ENCODE results near the gene ORMDL2.
A peak's percentile ranks its signal among the peaks of the same experiment; 100 is the strongest.

Gene ORMDL2

DNA sequence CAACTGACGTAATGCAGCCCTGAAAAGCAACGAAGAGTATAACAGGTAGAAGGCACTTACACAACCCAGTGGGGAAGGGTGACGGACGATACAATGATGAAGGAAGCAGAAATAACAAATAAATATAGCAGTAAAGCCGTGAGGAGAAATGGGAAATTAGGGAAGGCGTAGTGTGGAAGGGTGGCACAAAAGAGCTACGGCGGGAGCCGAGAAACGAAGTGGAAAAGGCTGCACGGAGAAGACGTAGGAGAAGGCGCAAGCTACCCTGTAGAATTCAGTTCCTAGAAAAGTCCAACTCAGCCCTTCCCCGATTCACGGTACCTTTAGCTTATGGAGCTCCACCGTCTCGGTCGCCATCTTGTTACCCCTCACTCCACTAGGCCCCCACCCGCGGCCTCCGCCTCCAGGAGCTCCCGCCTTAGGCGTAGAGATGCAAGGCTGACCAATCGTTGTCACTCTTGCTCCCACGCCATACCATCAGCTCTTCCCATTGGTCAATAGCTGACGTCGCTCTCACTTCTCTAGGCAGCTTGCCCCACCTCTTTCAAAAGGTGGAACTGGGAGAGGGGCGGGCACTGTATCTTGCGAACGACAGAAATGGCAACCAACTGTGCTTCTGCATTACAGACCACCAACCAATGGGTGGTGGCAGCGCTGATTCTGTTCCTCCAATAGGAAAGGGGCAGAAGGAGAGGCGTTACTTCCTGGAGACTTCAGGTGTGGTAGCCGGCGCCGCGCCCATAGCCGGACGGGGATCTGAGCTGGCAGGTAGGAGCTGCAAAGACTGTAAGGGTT lies at the start of gene ORMDL2, which contains the start of gene SARNP:
Gene ORMDL2 (plus strand): TSS at position 697 of the 795 bp plus-strand sequence. CDS start 959 bp downstream, outside the sequence.
Gene SARNP (minus strand): TSS at position 380 of the 795 bp plus-strand sequence. CDS start 23 bp downstream, at position 357.
- DNase-seq (ENCODE audit: low read depth, low spot score) = peak; percentile 100

DNA sequence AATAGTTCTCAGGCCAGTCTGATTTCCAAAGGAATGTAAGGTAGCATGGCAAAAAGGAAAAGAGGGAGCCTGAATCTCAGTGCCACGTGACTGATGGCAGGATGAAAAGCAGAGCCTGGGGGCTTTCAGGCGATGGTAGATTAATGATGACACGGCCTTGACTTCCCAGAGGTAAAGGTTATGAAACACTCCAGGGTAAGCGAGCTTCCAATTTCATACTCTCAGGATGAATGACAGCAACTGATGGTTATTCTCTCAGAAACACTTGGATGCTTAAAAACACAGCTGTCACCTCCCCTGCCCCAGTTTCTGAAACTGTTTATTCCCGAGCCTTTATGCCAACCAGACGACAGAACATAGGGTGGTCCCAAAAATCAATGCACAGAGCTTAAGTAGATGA lies 46.1 kb upstream of the ORMDL2 start:
- no peak for DNase-seq (ENCODE audit: low read depth, low spot score)

DNA sequence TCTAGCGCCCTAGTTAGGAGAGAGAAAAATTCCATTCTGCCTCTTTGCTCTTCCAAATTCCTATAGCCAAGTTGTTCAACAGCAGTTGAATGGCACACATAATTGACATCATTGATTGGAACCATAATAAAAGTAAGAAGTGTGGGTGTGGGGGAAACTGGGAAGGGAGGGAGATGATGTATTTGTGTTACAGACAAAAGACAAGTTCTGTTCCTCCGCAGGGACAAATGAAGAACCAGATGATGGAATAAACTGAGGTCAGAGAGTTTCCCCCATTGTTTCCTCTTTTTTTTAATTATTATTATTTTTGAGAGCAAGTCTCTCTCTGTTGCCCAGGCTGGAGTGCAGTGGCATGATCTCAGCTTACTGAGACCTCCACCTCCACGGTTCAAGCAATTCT lies 40.0 kb upstream of the ORMDL2 start:
- DNase-seq (ENCODE audit: low read depth, low spot score) = no peak

GRCh38 chr12:55780685-55781084 lies 37.2 kb upstream of the ORMDL2 start:
- DNase-seq (ENCODE audit: low read depth, low spot score) = no peak

GRCh38 chr12:55788546-55788945 lies 29.3 kb upstream of the ORMDL2 start:
- DNase-seq (ENCODE audit: low read depth, low spot score) = no peak

DNA sequence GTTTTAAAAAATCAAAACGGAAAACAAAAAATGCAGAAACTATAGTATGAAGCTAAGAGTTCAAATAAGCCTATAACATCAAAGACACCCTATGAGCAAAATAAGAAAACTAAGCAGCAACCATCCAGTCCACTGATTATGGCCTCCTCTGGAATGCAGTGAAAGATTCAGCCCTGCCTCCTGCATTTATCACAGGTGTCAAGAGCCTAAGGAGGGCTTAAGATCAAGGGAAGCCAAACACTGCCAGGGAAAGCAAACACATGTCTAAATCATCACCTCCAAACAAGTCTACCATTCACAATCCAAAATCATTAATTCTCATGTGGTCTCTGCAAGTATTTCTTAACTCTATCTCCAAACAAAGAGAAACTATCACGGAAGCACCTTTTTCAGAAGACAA lies 28.7 kb upstream of the ORMDL2 start:
- no peak for DNase-seq (ENCODE audit: low read depth, low spot score)

DNA sequence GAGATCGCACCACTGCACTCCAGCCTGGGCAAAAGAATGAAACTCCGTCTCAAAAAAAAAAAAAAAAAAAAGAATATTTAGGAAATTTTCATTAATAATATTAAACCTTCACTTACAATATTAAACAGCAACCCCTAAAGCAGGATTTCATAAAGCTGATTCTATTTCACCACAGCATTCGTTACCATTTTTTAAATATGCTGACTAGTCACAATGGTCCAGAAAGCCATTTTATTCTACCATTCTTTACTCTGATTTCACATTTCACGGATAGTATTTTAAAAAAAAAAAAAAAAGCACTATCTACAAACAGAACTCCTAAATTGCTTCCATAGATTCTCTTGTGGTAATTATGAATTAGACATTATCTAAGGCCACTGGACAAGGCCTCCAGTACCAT lies 27.9 kb upstream of the ORMDL2 start:
- no peak for DNase-seq (ENCODE audit: low read depth, low spot score)

- DNase-seq (ENCODE audit: low read depth, low spot score) = no peak
Observed at GRCh38 chr12:55795950-55796349, 21.9 kb upstream of the ORMDL2 start.

DNA sequence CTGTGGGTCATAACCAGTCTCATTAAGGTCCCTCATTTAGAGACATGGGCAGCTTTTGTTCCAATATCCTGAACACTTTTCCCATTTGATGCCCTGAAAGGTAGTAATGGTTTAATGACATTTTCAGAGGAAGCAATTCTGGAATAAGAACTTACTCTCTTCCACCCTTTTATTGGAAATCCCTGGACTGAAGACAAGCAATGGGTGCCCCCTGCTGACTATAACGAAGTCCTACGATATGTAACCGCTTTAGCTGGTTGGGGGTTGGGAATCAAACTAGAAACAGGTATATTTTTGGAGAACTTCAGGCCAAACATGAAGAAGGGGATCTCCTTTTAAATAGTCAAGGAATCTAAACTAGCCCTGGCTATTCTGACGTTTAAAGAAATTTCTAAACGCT lies 20.8 kb upstream of the ORMDL2 start:
- no peak for DNase-seq (ENCODE audit: low read depth, low spot score)

DNA sequence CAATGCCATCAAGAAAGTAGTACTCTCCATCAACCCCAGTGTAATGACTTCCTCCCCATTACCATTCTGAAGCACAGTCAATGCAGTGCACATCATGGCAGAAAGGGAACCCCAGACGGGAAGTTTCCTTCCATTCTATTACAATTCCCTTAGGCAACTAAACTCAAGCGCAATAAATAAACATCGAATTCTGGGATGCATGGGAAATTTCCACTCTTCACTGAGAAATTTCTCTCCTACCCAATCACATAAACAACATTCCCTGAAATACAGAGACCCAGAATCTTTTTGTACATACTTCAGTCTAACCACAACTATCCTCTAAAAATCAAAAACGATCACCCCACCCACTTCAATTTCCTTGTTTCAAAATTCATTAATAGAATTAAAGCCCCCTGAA lies 20.3 kb upstream of the ORMDL2 start:
- no peak for DNase-seq (ENCODE audit: low read depth, low spot score)

GRCh38 chr12:55806982-55807381 lies 10.9 kb upstream of the ORMDL2 start:
- no peak for DNase-seq (ENCODE audit: low read depth, low spot score)

DNA sequence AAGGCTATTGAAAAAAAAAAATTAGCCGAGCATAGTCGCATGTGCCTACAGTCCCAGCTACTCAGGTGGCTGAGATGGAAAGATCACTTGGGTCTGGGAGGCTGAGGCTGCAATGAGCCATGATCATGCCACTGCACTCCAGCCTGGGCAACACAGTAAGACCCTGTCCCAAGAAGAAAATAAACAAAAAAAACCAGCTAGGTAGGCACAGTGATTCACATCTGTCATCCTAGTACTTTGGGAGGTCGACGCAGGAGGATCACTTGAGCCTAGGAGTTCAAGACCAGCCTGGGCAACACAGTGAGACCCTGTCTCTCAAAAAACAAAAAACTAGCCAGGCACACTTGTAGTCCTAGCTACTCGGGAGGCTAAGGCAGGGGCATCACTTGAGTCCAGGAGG lies 8.6 kb upstream of the ORMDL2 start:
- DNase-seq (ENCODE audit: low read depth, low spot score) = no peak

GRCh38 chr12:55812088-55812487 lies 5.8 kb upstream of the ORMDL2 start:
- DNase-seq (ENCODE audit: low read depth, low spot score) = no peak

DNA sequence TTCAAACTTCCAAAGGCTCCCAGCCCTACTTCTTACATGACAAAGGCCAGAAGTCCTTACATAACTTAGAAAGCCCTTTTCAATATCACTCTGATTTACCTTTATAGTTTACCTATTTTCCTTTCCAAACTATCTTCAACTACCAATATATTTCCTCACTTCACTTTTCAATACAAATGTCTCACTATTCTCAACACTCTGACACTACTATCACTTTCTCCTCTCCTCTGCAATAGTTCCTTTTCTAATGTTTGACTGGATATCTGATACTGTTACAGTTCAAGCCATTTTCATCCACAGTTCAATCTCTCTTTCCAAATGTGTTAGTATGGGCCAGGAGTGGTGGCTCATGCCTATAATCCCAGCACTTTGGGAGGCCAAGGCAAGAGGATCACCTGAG lies 3.6 kb upstream of the ORMDL2 start:
- no peak for DNase-seq (ENCODE audit: low read depth, low spot score)

DNA sequence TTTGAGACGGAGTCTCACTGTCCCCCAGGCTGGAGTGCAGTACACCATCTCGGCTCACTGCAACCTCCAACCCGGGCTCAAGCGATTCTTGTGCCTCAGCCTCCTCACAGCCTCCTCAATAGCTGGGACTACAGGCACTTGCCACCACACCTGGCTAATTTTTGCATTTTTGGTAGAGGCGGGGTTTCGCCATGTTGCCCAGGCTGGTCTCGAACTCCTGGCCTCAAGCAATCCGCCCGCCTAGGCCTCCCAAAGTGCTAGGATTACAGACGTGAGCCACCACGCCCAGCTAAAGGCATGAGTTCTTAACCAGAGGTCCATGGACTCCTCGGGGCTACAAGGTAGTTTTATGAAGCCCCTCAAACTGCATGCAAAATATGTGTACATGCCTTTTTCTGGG lies 2.4 kb upstream of the ORMDL2 start:
- no peak for DNase-seq (ENCODE audit: low read depth, low spot score)

- DNase-seq (ENCODE audit: low read depth, low spot score) = peak; percentile 50
Observed at GRCh38 chr12:55816881-55817344, 928 bp upstream of the ORMDL2 start.

- no peak for DNase-seq (ENCODE audit: low read depth, low spot score)
Observed at GRCh38 chr12:55818140-55818728, 393 bp downstream of the ORMDL2 start.

GRCh38 chr12:55818886-55819285 lies 1.0 kb downstream of the ORMDL2 start:
- DNase-seq (ENCODE audit: low read depth, low spot score) = no peak

- DNase-seq (ENCODE audit: low read depth, low spot score) = no peak
Observed at GRCh38 chr12:55820679-55821078, 2.8 kb downstream of the ORMDL2 start.

DNA sequence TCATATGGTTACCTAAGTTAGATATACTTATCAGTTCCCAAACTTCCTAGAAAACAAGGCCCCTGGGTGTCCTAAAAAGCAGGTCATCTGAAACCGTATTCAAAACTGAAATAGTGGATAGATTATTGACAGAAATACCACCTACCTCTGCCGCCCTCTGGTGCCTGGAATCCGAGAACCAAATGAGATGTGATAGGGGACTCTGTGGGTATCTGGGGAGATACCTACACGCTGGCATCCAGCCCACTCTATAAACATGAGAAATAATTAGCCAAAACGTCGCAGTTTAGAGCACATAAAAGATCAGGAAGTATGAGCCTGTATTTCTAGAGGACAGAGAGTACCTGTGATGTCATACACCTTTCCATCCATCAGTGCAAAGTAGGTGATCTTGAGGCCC lies 4.4 kb downstream of the ORMDL2 start:
- no peak for DNase-seq (ENCODE audit: low read depth, low spot score)

DNA sequence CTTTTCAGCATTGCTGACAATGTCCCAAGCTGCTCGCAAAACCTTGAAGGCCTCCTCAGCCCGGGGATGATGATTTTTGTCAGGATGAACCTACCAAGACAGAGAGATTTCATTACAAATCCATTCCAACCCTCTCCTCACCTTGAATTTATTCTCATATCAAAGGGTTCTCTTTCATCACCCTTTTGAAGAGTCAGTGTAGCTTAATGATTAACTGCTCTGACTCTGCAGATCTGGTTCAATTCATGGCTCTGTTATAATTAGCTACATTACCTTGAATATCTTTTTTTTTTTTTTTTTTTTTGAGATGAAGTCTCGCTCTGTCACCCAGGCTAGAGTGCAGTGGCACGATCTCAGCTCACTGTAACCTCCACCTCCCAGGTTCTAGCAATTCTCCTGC lies 5.6 kb downstream of the ORMDL2 start:
- DNase-seq (ENCODE audit: low read depth, low spot score) = no peak

DNA sequence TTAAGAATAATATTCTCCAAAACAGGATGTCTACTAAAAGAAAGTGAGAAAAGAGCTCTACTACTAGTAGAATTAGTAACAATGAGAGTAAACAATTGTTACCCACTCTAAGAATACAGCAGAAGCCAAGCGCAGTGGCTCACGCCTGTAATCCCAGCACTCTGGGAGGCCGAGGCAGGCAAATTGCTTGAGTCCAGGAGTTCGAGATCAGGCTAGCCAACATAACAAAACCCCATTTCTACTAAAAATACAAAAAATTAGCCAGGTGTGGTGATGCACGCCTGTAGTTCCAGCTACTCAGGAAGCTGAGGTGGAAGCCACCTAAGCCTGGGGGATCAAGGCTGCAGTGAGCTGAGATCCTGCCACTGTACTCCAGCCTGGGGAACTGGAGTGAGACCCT lies 6.9 kb downstream of the ORMDL2 start:
- DNase-seq (ENCODE audit: low read depth, low spot score) = no peak

GRCh38 chr12:55827806-55828205 lies 10.0 kb downstream of the ORMDL2 start:
- no peak for DNase-seq (ENCODE audit: low read depth, low spot score)
